GM23338 (cell line): ENCODE measurements around the gene RCE1. TPM values are rescaled to one million over a fixed set of nuclear protein-coding genes. Genes with fewer than 3 reads are reported as not detected.

Source experiments
- ATAC-seq: fragments of 200-7000 bp; cut with Tn5 transposase; 3 replicates; pipeline ENCODE4 v1.9.1; 2020
- DNase-seq: peaks from one replicate; pipeline ENCODE4 v3.0.0-alpha.2; 2015; ENCODE audit warnings: low spot score
- H2AFZ ChIP-seq: fragments of 200-600 bp; sonication (generic); 2 replicates; pipeline ENCODE4 v1.8.0; 2016; ENCODE audit warnings: antibody characterized with exemption, mild to moderate bottlenecking, moderate library complexity
- H3F3A ChIP-seq: fragments of 200-600 bp; sonication (generic); replicated peaks from 2 replicates; pipeline ENCODE4 v1.8.0; 2017; ENCODE audit warnings: antibody characterized with exemption, mixed run types, low read depth
- H3K27ac ChIP-seq: fragments of 200-600 bp; sonication (generic); 2 replicates; pipeline ENCODE4 v1.6.1; 2016; ENCODE audit warnings: low read depth
- H3K27me3 ChIP-seq: fragments of 200-600 bp; sonication (generic); 2 replicates; pipeline ENCODE4 v1.8.0; 2016; ENCODE audit warnings: mild to moderate bottlenecking, mixed run types, moderate library complexity; ENCODE audit not compliant: insufficient read depth
- H3K36me3 ChIP-seq: fragments of 200-600 bp; sonication (generic); 2 replicates; pipeline ENCODE4 v1.8.0; 2016; ENCODE audit warnings: mild to moderate bottlenecking; ENCODE audit not compliant: insufficient read depth
- H3K4me1 ChIP-seq: fragments of 200-600 bp; sonication (generic); 2 replicates; pipeline ENCODE4 v1.8.0; 2016; ENCODE audit warnings: mild to moderate bottlenecking, moderate library complexity; ENCODE audit not compliant: insufficient read depth
- H3K4me2 ChIP-seq: fragments of 200-600 bp; sonication (generic); 2 replicates; pipeline ENCODE4 v1.7.1; 2017; ENCODE audit warnings: mixed run types
- H3K4me3 ChIP-seq: fragments of 200-600 bp; sonication (generic); 2 replicates; pipeline ENCODE4 v1.6.1; 2016; ENCODE audit warnings: mixed run types
- H3K79me2 ChIP-seq: fragments of 200-600 bp; sonication (generic); replicated peaks from 2 replicates; pipeline ENCODE4 v1.8.0; 2017; ENCODE audit warnings: mild to moderate bottlenecking; ENCODE audit not compliant: insufficient read depth
- H3K9me2 ChIP-seq: fragments of 200-600 bp; sonication (generic); 2 replicates; pipeline ENCODE4 v1.8.0; 2017; ENCODE audit not compliant: insufficient read depth
- H4K20me1 ChIP-seq: fragments of 200-600 bp; sonication (generic); replicated peaks from 2 replicates; pipeline ENCODE4 v1.8.0; 2017; ENCODE audit warnings: mild to moderate bottlenecking; ENCODE audit not compliant: insufficient read depth
- H3K27ac Mint-ChIP-seq: 2 replicates; pipeline ENCODE4 v1.8.0; 2020; ENCODE audit warnings: inconsistent platforms, mild to moderate bottlenecking, moderate library complexity, mixed read lengths
- H3K27me3 Mint-ChIP-seq: 3 replicates; pipeline ENCODE4 v1.8.0; 2022; ENCODE audit warnings: low read depth, mild to moderate bottlenecking, moderate library complexity, mixed read lengths, inconsistent platforms; ENCODE audit not compliant: insufficient read depth, poor library complexity
- H3K36me3 Mint-ChIP-seq: 3 replicates; pipeline ENCODE4 v1.8.0; 2021; ENCODE audit warnings: low read depth, mild to moderate bottlenecking, inconsistent platforms, moderate library complexity, mixed read lengths
- H3K4me1 Mint-ChIP-seq: 3 replicates; pipeline ENCODE4 v1.8.0; 2020; ENCODE audit warnings: mild to moderate bottlenecking, inconsistent platforms, mixed read lengths
- H3K4me3 Mint-ChIP-seq: 3 replicates; pipeline ENCODE4 v1.8.0; 2021; ENCODE audit warnings: moderate library complexity, mild to moderate bottlenecking, inconsistent platforms, mixed read lengths
- H3K9me3 Mint-ChIP-seq: 3 replicates; pipeline ENCODE4 v1.8.0; 2020; ENCODE audit warnings: moderate library complexity, mild to moderate bottlenecking, inconsistent platforms, mixed read lengths
- CREB1 ChIP-seq: fragments of 250-450 bp; sonication (Bioruptor Pico); IDR thresholded peaks from 2 replicates; pipeline ENCODE4 v1.5.0; 2020; ENCODE audit warnings: low read depth, mild to moderate bottlenecking, moderate library complexity
- JUNB ChIP-seq: IDR thresholded peaks from one replicate; pipeline ENCODE4 v1.6.1; 2016; ENCODE audit warnings: antibody characterized with exemption; ENCODE audit not compliant: unreplicated experiment
- ZNF462 ChIP-seq: fragments of 250-450 bp; sonication (Bioruptor Pico); IDR thresholded peaks from 2 replicates; pipeline ENCODE4 v1.5.0; 2020; ENCODE audit warnings: mild to moderate bottlenecking, moderate library complexity
- polyA plus RNA-seq: library from polyadenylated mRNA; unstranded; fragments of >200 nt; fragmentation: Nextera tagmentation; extraction: Ambion mirVana; gene quantifications from 2 replicates; pipeline ENCODE4 v1.2.1, GENCODE V29; 2016
- total RNA-seq: library from RNA; depleted of rRNA; stranded (reverse); fragments of >200 nt; shearing (Covaris generic); gene quantifications from 2 replicates; pipeline ENCODE4 v1.2.3, GENCODE V29; 2014
- TF ChIP-seq, protein P1 (sequence below), 2 experiments: fragments of 200-600 bp in 1 of 2; sonication (generic) in 1 of 2; conservative IDR thresholded peaks; 2 replicates each; pipeline versions ENCODE4 v1.5.1 to v1.6.1; 2016 to 2017; ENCODE audit warnings: antibody characterized with exemption in 2 of 2, low read depth in 2 of 2, mild to moderate bottlenecking in 2 of 2, moderate library complexity in 1 of 2

The RCE1 gene
- total and polyA plus RNA-seq, 2 experiments from 2014 or later = 27.8 to 55.1 TPM

- Histone ChIP-seq H3K79me2 (no peaks in the 10 kb centered on the region), H3K9me2 (no peaks in the 10 kb centered on the region)
- peaks cover 48% of the 10 kb centered on the region for H3K4me1 Mint-ChIP-seq
These were observed 35.8 kb downstream of the RCE1 start for GRCh38 chr11:66879000-66879399.

More at GRCh38 chr11:66879000-66879399, 35.8 kb downstream of the RCE1 start:
- Histone ChIP-seq H3K27ac (no peak overlapping the region), H4K20me1 (no peaks in the 10 kb centered on the region), H3K4me1 (peaks cover 10% of the 10 kb centered on the region; the same call in 1 of the 2 replicates), H3K27me3 (no peaks in the 10 kb centered on the region), H3K4me2 (no peak overlapping the region), H3K36me3 (no peaks in the 10 kb centered on the region), H3F3A (no peaks in the 10 kb centered on the region), H3K4me3 (no peak overlapping the region), H2AFZ (no peak overlapping the region)
- peaks cover 9% of the 10 kb centered on the region for H3K27me3 Mint-ChIP-seq
- DNase-seq = no peak
- ATAC-seq = no peak
- H3K4me3 Mint-ChIP-seq = no peak overlapping the region
- H3K27ac Mint-ChIP-seq = no peak overlapping the region
- H3K36me3 Mint-ChIP-seq = no peaks in the 10 kb centered on the region
- TF ChIP-seq, protein P1, sequence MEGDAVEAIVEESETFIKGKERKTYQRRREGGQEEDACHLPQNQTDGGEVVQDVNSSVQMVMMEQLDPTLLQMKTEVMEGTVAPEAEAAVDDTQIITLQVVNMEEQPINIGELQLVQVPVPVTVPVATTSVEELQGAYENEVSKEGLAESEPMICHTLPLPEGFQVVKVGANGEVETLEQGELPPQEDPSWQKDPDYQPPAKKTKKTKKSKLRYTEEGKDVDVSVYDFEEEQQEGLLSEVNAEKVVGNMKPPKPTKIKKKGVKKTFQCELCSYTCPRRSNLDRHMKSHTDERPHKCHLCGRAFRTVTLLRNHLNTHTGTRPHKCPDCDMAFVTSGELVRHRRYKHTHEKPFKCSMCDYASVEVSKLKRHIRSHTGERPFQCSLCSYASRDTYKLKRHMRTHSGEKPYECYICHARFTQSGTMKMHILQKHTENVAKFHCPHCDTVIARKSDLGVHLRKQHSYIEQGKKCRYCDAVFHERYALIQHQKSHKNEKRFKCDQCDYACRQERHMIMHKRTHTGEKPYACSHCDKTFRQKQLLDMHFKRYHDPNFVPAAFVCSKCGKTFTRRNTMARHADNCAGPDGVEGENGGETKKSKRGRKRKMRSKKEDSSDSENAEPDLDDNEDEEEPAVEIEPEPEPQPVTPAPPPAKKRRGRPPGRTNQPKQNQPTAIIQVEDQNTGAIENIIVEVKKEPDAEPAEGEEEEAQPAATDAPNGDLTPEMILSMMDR (conservative IDR thresholded peaks at IDR 0.05; ENCODE audit: low read depth in 2 of 2) = no peak
- TF ChIP-seq JUNB = no peak
- TF ChIP-seq CREB1 (CRISPR knock-in tag) = no peak
- no peak for TF ChIP-seq ZNF462
- no peaks in the 10 kb centered on the region for H3K9me3 Mint-ChIP-seq
